ENCODE measurements around the gene LRRN2.
"Not testable (repeated sequence)": the region's sequence is repeated elsewhere in the genome, so short reads cannot be mapped to it uniquely, and the experiment has no call there.

Gene LRRN2

DNA sequence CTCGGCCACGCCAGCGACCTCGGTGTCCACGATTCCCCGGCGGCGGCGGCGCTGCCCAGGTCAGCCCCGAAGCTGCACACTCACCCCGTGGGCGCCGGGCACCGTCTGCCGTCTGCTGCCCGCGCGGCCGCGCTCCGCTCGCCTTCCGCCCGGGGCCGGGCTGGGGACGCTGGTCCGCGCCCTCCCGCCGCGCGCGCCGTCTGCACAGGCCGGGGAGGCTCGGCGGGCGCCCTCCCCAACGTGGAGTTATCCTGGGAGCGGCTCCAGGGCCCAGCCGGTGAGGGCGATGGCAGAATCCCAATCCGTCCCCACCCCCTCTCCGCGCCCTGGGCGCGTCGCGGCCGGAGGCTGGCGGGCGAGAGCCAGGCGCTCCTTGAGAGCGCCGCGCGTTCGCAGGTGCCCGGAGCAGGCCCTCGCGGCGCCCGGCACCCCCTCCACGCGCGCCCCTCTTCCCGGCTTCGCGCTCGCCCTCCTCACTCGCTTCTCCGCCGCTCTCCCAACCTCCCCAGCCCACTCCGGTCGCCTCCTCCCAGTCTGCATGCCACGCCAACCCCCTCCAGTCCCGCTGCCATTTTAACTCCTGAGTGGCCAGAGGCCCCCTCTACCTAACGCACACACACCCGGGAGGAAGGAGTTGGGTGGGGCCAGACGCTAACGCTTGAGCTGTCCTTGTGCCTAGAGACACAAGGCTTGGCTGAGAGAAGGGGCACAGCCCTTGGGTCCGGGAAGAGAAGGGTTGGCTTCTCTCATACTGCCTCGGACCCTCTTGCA, at the start of gene LRRN2:
LRRN2 (minus strand) TSS at position 503 of the 771 bp plus-strand sequence. CDS start 65,746 bp downstream, outside the sequence.
- no peak for DNase-seq (ENCODE audit: low read depth)

DNA sequence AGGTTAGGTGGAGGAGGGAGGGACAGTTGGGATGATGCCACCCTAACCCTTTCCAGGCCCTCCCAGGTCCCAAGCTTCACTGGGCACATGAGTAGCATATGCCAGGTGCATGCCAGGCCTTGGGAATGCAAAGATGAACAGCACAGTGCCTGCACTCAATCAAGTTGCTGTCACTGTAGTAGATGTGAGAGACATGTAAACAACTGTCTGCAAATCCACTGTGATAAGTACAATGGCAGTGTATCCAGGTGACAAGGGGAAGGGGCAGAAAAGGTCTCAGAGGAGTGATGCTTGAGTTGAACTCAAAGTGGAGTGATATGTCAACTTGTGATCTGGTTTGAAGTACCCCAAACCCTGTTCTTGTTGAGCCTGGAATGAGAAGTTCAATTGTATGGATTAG, 49.5 kb upstream of the LRRN2 start:
- no peak for DNase-seq (ENCODE audit: low read depth)

DNA sequence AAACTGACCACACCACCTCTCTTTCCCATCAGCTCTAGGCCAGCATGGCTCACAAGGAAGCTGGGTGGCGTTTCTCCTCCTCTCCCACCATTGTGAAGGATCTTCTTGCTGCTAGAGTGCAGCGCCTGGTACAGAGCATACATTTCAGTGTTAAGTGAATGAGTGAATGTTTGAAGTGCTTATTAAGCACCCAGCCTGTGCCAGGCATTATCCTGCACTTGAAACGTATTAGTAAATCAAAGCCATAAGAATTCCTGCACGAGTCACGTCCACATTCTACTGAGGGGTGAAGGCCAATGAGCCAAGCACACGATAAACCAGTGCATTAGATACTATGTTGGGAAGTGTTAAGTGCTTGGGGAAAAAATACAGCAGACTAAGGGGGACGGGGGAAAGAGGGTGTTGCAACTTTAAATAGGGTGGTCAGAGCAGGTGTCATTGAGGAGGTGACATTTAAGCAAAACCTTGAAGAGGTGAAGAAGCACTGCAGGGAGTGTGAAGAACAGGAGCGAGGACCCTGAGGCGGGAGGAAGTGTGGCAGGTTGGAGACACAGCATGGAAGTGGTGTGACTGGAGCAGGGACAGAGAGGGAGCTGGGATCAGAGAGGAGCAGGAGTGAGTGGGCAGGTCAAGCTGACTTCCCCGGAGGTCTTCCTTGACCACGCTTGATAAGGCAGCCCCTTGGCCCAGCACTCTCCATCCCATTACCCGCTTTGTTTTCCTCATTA, 48.5 kb upstream of the LRRN2 start:
- no peak for DNase-seq (ENCODE audit: low read depth)

DNA sequence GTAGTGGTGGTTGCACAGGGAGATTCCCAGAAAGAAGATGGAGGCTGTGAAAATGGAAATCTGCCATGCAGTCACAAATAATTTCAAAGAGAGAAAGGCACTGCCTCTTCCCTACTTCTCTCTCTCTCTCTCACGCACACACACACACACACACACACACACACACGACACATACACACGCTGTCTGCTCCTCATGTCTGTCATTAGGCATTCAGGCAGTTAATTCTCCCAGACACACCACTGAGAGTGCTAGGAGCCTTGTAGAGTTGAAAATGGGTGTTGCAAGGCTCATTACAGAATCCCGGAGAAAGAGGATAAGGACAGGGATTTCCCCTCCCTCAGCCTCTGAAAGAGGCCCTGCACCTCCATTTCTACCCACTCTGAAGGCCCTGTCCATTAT, 47.8 kb upstream of the LRRN2 start:
- DNase-seq (ENCODE audit: low read depth), result no peak

DNA sequence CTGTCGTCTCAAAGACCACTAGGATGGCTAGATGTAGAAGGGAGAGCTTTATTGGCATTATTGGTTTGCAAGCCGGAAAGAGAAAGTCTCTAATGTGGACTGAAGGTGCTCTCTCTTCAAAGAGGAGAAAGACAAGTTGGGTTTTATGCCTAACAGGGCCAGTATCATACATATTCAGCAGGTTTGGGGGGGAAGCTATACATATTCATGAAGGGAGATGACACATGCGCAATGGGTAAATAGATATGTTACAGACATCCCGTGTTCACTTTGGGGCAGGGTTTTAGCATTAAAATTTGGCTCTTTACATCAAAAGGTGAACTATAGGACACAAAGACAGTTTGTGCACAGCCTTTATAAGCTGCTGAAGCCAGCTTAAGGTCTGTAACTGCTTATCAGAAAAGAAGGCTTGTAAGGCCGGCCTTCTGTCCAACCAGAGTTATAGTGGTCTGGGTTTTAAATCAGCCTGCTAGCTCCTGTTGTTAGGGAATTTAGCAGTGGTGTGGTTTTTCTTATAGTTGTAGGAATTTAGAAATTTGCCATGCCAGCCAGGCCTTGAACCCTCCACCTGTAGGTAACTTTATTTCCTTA, 46.5 kb upstream of the LRRN2 start:
- DNase-seq (ENCODE audit: low read depth), result no peak

DNA sequence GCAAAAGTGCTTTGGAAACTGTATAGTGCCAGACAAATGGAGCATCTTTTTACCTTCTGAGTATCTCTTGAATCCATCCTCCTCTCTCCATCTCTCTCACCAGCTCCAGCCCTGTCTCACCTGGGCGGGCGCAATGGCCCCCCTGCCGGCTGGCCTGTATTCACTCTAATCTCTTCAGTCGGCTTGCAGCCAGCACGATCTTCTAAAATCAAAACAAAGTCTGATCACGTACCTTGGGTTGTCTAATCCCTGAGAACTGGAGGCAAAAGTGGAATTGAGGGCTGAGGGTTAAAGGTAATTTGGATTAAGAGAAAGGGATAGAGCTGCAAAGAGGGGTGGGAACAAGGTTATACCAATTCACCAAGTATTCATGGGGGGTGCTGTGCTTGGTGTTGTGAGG, 46.0 kb upstream of the LRRN2 start:
- DNase-seq (ENCODE audit: low read depth), result no peak

DNA sequence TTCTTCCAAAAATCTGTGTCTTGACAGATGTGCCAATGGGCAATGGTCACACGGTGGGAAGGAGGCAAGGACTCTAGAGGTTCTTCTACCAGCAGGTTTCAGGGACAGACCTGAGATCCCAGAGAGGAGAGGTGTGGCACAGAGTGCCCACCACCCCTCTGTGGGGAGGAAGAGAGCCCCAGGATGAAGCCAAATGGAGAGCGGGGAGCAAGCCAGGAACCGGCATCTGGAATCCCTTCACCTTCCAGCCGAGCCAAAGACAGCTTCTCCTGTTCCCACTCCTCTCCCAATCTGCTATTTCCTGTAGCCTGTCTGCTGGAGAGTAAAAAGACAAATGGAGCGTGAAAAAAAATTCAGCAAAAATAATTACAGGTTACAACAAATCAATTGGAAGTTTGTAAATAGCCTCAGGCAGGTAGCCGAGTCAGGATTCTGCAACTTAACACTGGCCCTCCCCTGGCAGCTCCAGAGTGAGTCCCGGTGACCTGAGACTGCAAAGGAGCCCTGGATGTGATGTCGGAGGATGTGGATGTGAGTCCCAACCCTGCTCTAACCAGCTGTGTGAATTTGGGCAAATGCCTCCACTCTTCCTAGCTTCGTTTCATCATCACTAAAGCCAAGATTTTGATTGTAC, 45.4 kb upstream of the LRRN2 start:
- no peak for DNase-seq (ENCODE audit: low read depth)

DNA sequence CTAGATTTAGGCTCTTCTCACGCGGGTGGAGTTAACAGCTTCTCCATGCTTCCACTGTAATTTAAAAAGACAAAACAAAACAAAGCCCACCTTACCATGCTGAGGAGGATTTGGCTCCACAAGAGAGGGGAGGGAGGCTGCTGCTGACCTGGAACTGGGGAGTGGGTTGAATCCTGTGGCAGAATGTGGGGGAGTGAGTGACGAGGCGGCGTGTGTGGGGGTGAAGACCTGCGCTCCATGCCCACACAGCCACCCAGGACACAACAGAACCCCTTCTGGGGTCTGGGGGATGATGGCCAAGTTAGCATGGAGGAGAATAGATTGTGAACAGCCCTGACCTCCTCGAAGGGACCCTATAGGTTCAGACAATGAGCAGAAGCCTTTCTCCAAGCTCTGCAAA, 44.0 kb upstream of the LRRN2 start:
- no peak for DNase-seq (ENCODE audit: low read depth)

DNA sequence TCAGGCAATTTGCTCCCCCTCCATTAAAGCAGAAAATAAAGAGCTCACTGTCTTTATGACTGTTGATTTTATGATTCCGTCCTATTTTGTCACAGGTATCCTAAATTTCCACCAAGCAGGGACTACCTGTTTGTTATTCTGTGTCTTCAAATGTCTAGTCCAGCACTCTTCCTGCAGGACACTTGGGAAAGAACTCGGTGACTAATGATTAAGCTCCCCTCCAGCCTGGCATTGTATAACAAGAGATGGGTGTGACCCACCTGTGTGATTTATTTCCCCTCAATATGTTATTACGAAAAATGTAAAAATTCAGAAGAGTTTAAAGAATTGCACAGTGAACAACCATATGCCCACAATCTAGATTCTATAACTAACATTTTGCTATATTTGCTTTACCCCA, 42.9 kb upstream of the LRRN2 start:
- DNase-seq (ENCODE audit: low read depth), result no peak

DNA sequence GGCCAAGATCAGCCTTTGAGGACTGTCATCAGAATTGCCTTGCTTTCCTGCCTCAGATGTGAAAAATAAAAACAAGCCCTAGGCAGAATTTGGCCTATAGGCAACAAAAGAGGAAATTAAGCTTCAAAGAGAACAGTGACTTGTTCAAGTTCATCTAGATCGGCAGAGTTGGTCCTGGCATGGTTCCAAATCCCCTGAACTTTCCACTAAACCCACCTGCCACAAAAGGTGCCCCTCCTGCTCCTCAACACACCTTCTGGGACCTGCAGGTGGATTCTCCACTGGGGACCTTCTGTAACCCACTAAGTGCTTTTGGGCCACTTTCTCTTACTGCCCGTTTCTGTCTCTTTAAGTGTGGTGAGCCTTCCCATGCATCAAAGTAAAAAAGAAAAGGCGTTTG, 42.5 kb upstream of the LRRN2 start:
- DNase-seq (ENCODE audit: low read depth), result no peak

DNA sequence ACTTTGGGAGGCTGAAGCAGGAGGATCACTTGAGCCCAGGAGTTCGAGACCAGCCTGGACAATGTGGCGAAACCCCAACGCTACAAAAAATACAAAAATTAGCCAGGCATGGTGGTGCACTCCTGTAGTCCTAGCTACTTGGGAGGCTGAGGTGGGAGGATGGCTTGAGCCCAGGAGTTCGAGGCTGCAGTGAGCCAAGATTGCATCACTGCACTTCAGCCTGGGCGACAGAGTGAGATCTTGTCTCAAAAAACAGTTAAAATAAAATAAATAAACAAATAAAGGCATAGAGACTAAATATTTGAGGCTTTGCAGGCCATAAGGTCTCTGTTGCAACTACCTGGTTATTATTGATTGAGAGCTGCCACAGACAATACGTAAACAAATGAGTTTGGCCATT, 41.9 kb upstream of the LRRN2 start:
- not testable (repeated sequence) for DNase-seq (ENCODE audit: low read depth)

DNA sequence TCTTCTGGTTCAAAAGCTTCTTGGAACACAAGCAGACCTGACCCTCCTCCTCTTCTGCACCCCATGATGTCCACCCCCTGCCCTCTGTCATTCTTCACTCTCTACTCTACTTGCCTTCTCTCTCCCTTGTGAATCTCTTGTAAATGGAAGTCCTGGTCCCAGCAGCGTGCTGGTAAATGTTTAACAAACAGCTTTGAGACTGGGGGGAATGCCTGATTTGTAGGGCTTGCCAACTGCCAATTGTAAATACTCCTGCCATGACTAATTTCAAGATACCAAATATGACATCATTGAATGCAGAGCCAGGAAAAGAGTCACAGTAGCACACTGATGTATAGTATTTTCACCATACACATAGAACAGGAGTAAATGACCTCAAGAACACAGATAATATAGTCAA, 40.9 kb upstream of the LRRN2 start:
- DNase-seq (ENCODE audit: low read depth), result no peak

DNA sequence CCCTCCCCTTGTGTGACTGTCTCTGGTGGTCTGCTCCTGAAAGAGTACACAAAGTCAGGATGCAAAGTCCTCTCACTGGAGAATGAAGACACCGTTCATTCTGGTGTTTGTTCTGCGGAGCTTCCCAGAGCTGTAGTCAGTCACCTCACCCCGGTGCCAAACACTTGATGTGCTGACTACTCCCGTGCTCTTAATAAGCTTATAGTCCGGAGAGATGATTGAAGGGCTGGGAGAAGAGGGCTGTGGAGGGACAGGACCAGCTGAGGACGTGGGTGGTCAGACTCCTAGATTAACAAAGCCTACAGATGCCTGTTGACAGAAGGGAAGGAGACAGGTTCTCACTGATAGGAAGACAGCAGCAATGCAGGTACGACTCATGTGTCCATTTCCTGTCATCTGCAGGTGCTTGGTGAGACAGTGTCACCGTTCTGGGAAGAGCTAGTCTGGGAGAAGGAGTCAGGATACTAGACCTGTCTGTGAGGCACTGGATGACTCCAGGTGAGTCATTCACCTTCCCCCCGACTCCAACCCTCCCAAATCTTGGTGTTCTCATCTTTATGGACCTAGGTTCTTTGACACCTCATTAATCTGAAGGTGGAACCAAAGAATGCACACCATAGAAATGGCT, 40.4 kb upstream of the LRRN2 start:
- no peak for DNase-seq (ENCODE audit: low read depth)

DNA sequence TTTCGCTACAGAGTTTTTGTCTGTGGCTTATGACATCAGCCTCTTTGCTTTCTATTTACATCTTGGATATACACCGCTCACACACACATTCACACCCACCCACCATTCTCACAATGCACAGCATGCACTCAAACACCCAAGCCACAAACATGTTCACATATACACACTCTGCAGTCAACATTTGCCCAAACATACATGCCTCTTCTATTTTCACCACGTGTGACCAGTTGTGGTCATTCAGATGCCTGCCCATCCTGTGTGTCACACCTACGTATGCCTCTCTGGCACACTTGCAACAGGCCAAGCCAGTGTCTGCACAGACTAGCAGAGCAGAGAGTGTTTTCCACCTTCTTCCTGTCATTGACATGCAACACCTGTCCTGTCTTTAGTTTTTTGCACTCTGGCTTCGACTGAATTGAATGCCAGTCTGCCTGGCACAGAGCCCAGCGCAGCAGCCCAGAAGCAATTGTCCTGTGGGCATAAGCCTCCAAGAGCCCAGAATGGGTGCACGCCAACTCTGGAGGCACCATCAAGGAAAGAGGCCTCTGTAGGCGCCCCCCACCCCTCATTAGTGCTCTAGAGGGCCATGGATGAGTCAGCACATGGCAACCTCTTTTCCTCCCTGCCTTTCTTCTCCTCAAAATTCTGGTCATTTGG, 37.7 kb upstream of the LRRN2 start:
- no peak for DNase-seq (ENCODE audit: low read depth)

DNA sequence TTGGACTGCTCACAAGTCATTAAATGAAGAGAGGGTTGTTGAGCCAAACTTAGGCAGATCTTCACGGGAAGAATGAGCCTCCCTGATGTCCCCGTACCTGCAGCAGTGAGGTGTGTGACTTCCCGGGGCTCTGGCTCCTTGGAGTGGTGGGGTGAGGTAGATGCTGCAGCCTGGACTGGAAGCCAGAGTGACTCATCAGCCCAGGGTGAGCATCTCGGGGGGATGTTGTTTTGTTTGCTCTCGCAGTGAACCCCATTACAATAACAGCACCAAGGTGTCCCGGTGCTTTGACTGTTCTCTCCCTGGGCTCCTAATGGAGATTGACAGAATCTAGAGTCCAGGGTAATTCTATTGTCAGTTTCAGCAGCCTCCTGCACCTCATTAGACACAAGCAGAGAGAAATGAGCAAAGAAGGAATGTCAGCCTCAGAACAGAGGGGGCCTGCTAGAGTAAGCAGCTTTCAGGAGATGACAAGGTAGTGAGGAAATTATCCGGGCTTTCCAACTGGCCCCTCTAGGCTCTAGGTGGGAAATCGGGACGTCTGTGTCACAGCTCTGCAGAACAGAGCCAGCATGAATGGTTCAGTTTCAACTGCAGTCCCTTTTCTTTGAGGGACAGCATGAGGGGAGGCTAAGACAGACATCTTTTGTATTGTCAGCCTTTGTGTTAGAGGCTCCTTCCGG, 36.0 kb upstream of the LRRN2 start:
- no peak for DNase-seq (ENCODE audit: low read depth)

DNA sequence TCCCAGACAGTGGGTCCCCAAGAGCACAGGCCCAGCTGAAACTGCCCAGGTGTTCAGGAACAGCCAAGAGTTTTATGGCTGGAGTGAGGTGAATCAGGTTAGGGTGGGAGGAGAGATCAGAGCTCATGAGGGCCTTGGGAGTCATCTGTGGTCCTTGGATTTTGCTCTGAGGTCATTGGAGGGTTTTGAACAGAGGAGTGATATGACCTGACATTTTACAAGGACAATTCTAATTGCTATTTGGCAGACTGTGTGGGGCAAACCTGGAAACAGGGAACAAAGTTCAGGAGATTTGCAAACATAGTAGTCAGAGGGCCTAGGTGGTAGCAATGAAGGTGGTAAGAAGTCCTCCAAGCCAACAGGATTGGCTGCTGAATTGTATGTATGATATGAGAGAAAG, 31.1 kb upstream of the LRRN2 start:
- no peak for DNase-seq (ENCODE audit: low read depth)

DNA sequence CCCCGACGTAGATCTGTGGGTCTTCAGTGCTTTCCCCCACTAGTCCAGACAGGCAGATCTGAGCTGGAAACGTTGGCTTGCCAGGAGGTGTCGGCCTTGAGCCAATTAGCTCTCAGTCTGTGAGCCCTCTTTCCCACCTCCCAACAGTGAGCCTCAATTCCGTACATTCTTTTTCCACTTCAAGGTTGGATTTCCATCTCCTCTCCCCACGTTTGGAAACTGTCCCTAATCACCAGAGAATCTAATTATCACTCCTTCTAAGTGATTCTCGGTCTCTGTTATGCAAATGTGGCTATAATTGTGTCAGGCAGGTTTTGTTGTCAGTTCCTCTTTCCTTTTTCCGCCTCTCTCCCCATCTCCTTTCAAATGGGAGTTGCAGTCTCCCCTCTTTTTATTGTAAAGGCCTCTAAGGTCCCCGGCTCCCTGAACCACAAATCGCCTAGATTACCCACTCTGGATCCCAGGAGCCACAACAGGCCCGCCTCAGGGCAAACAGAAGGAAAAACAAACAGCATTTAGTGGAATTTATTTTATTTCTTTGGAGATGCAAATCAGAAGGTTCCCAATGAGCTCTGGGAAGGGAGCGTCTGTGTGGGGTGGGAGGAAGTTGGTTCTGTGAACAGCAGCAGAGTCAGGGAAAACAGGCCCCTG, 29.4 kb upstream of the LRRN2 start:
- no peak for DNase-seq (ENCODE audit: low read depth)

DNA sequence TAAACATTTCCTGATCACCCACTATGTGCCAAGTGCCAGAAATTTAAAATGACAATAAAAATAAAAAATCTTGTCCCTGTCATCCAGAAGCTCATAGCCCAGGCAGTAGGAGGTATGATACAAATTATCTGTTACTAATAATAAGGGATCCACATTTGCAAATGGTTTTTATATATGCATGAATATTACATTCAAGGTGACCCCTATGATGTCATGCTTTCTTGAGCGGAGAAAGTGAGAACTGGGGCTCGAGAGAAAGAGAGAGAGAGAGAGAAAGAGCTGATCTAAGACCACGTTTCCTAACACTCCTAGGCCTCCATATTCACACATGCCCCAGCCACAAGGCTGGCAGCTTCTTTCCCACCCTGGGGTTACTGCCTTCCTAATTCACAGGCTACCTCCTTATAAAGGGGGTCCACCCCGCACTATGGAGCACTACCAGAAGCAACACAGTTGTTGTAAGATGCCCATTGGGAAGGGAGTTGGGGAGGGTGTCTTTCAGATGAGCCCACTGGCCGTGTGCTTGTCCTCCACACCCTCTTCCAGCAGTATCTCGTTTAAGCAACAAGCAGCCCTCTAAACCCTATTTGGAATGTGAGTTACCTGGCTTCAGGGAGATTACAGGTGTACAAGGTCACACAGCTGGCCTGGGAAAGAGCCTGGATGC, 28.8 kb upstream of the LRRN2 start:
- no peak for DNase-seq (ENCODE audit: low read depth)

DNA sequence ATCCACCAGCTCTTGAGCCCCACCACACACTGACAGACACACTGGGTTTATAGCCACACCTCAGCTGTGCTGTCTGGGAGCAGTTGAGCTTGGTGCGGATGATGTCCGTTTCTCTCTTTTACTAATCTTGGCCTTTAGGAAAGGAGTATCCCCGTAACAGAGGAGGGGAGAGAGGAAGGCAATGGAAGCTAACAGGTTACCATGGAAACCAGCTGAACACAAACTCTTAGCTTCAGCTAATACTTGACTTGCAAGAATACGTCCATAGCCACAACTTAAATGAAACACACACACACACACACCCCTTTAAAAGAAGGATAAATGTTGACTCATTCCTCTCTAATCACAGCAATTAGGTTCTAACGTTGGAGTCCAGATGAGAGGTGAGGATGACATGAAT, 28.0 kb upstream of the LRRN2 start:
- no peak for DNase-seq (ENCODE audit: low read depth)
